ENCODE measurements around the gene HARS2. TPM values are rescaled to one million over a fixed set of nuclear protein-coding genes. Genes with fewer than 3 reads are reported as not detected.

The HARS2 gene
- total RNA-seq, 2 experiments from 2014 or later: 38.1 to 38.3 TPM

DNA sequence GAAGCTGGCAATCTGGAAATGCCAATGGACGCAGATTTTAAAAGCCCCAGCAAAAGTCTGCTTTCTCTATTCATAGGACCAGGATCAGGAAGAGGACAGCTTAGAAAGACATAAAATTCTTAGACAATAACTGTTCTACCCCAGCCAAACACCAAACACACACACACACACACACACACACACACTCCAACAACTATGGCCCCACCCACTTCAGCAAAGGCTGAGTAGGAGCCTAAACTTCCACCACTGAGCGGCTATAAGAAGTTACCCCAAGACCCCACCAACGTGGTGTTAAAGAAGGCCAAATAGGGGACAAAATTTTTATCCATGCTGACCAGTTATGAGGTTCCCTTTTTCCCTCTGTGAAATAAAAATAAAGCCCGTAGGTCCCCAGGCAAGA, 41.8 kb downstream of the HARS2 start:
- Histone ChIP-seq H3K27ac (ENCODE audit: low read depth in 1 of 2, low read length in 2 of 2) (no peak overlapping the region), H3K4me1 (ENCODE audit: insufficient read depth, low read length) (no peaks in the 10 kb centered on the region), H3K9me3 (ENCODE audit: control insufficient read depth in 1 of 2, insufficient read depth in 1 of 2, low read length in 2 of 2) (peaks cover 0 to 9% of the 10 kb centered on the region in 2 experiments), H3K27me3 (ENCODE audit: control insufficient read depth in 1 of 2, insufficient read depth in 2 of 2, low read length in 2 of 2) (peaks cover 15 to 19% of the 10 kb centered on the region in 2 experiments), H3K4me3 (ENCODE audit: low read length) (no peak overlapping the region), H3K36me3 (ENCODE audit: insufficient read depth, low read length) (no peaks in the 10 kb centered on the region)
- no peak overlapping the region for H3K27ac Mint-ChIP-seq
- POLR2A ChIA-PET: no interaction called here
- CTCF ChIA-PET: no interaction called here
- H3K4me3 Mint-ChIP-seq: no peak overlapping the region
- no peaks in the 10 kb centered on the region for H3K4me1 Mint-ChIP-seq (ENCODE audit: low read depth)
- peaks cover 59% of the 10 kb centered on the region for H3K27me3 Mint-ChIP-seq
- no peaks in the 10 kb centered on the region for H3K9me3 Mint-ChIP-seq
- ATAC-seq (ENCODE audit: poor library complexity) (no peak), DNase-seq (no peak)
- H3K36me3 Mint-ChIP-seq (ENCODE audit: low read depth): no peaks in the 10 kb centered on the region
- TF ChIP-seq, protein P1, sequence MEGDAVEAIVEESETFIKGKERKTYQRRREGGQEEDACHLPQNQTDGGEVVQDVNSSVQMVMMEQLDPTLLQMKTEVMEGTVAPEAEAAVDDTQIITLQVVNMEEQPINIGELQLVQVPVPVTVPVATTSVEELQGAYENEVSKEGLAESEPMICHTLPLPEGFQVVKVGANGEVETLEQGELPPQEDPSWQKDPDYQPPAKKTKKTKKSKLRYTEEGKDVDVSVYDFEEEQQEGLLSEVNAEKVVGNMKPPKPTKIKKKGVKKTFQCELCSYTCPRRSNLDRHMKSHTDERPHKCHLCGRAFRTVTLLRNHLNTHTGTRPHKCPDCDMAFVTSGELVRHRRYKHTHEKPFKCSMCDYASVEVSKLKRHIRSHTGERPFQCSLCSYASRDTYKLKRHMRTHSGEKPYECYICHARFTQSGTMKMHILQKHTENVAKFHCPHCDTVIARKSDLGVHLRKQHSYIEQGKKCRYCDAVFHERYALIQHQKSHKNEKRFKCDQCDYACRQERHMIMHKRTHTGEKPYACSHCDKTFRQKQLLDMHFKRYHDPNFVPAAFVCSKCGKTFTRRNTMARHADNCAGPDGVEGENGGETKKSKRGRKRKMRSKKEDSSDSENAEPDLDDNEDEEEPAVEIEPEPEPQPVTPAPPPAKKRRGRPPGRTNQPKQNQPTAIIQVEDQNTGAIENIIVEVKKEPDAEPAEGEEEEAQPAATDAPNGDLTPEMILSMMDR (IDR thresholded peaks at IDR 0.05): no peak
- intact Hi-C loops (cut with DNase I, micrococcal nuclease): no loop called here

DNA sequence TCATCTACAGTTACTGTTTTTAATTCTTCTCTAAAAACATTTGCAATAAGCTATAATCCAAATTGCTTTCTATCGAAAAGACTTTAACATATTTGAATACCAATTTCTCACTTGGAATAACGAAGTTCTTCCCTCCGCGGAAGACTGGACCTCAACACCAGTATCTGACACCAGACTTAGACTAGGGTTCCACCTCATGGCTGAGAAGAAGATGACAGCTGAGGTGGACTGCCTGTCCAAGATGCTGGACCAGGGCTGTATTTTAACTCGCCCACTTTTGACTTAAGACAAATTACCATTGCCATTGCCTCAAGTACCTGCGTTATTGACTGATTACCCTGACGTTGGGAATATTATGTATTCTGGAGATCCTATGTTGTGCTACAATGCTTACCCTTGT, 43.1 kb downstream of the HARS2 start:
- H3K4me1 Mint-ChIP-seq (ENCODE audit: low read depth): no peaks in the 10 kb centered on the region
- H3K4me3 Mint-ChIP-seq: no peak overlapping the region
- Histone ChIP-seq H3K4me3 (ENCODE audit: low read length) (no peak overlapping the region), H3K27ac (ENCODE audit: low read depth in 1 of 2, low read length in 2 of 2) (no peak overlapping the region), H3K9me3 (ENCODE audit: control insufficient read depth in 1 of 2, insufficient read depth in 1 of 2, low read length in 2 of 2) (peaks cover 0 to 14% of the 10 kb centered on the region in 2 experiments), H3K27me3 (ENCODE audit: control insufficient read depth in 1 of 2, insufficient read depth in 2 of 2, low read length in 2 of 2) (peaks cover 15 to 19% of the 10 kb centered on the region in 2 experiments), H3K36me3 (ENCODE audit: insufficient read depth, low read length) (no peaks in the 10 kb centered on the region), H3K4me1 (ENCODE audit: insufficient read depth, low read length) (no peaks in the 10 kb centered on the region)
- H3K9me3 Mint-ChIP-seq: no peaks in the 10 kb centered on the region
- POLR2A ChIA-PET: no interaction called here
- H3K27ac Mint-ChIP-seq: no peak overlapping the region
- no peaks in the 10 kb centered on the region for H3K36me3 Mint-ChIP-seq (ENCODE audit: low read depth)
- H3K27me3 Mint-ChIP-seq: peaks cover 57% of the 10 kb centered on the region
- CTCF ChIA-PET: no interaction called here
- DNase-seq (no peak), ATAC-seq (ENCODE audit: poor library complexity) (no peak)
- TF ChIP-seq, protein P1 (IDR thresholded peaks at IDR 0.05): no peak
- intact Hi-C loops (cut with DNase I, micrococcal nuclease): no loop called here

DNA sequence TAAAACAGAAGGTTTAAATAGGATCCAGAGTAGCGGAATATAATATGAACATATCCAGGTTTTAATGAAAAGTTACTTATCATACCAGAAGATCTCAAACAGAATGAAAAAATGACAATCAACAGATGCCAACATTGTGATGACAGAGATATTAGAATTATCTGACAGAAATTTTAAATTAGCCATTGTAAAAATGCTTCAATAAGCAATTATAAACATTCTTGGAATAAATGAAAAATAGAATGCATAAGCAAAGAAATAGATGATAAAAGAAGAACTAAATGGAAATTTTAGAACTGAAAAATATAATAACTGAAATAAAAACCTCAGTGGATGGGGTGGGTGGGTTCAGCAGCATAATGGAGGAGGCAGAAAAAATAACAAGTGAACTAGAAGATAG, 46.2 kb downstream of the HARS2 start:
- no peak for DNase-seq
- ChIA-PET CTCF (no interaction called here), POLR2A (no interaction called here)
- Histone ChIP-seq H3K27ac (ENCODE audit: low read depth in 1 of 2, low read length in 2 of 2) (no peak overlapping the region), H3K9me3 (ENCODE audit: control insufficient read depth in 1 of 2, insufficient read depth in 1 of 2, low read length in 2 of 2) (peaks cover 3 to 18% of the 10 kb centered on the region in 2 experiments), H3K4me1 (ENCODE audit: insufficient read depth, low read length) (no peaks in the 10 kb centered on the region), H3K27me3 (ENCODE audit: control insufficient read depth in 1 of 2, insufficient read depth in 2 of 2, low read length in 2 of 2) (peaks cover 15 to 18% of the 10 kb centered on the region in 2 experiments), H3K36me3 (ENCODE audit: insufficient read depth, low read length) (no peaks in the 10 kb centered on the region), H3K4me3 (ENCODE audit: low read length) (no peak overlapping the region)
- Mint-ChIP-seq H3K4me1 (ENCODE audit: low read depth) (no peaks in the 10 kb centered on the region), H3K9me3 (peaks cover 7% of the 10 kb centered on the region), H3K27me3 (peaks cover 60% of the 10 kb centered on the region), H3K36me3 (ENCODE audit: low read depth) (peaks cover 6% of the 10 kb centered on the region), H3K27ac (no peak overlapping the region), H3K4me3 (no peak overlapping the region)
- no peak for ATAC-seq (ENCODE audit: poor library complexity)
- TF ChIP-seq, protein P1 (IDR thresholded peaks at IDR 0.05): no peak
- intact Hi-C loops (cut with DNase I, micrococcal nuclease): no loop called here

Measured in CD4-positive, alpha-beta T cell (primary cell).